Right atrium auricular region (tissue), 2 donors: ENCODE measurements around the gene LMF1. TPM values are rescaled to one million over a fixed set of nuclear protein-coding genes. Genes with fewer than 3 reads are reported as not detected.

Source experiments
- DNase-seq: peaks from one replicate; pipeline ENCODE4 v3.0.0-alpha.2; 2019; ENCODE audit warnings: low spot score
- H3K27ac ChIP-seq, 2 donors: fragments of 200-600 bp; sonication (generic); 1 replicate in 1 of 2; 2 replicates in 1 of 2; pipeline ENCODE4 v1.5.1; 2016 to 2019
- H3K27me3 ChIP-seq, 2 donors: fragments of 200-600 bp; sonication (generic); one replicate each; pipeline versions ENCODE4 v1.5.1 to v1.6.0; 2017 to 2019
- H3K36me3 ChIP-seq: fragments of 200-600 bp; sonication (generic); one replicate; pipeline ENCODE4 v1.5.1; 2016
- H3K4me1 ChIP-seq, 2 donors: fragments of 200-600 bp; sonication (generic); one replicate each; pipeline versions ENCODE4 v1.5.1 to v1.6.0; 2017 to 2019
- H3K4me3 ChIP-seq, 2 donors: fragments of 200-600 bp; sonication (generic); 1 replicate in 1 of 2; 2 replicates in 1 of 2; pipeline ENCODE4 v1.5.1; 2017 to 2019; ENCODE audit warnings: mild to moderate bottlenecking in 1 of 2, moderate library complexity in 1 of 2
- H3K9me3 ChIP-seq, 2 donors: fragments of 200-600 bp; sonication (generic); one replicate each; pipeline ENCODE4 v1.5.1; 2019
- total RNA-seq, 2 donors: library from RNA; depleted of rRNA; stranded (reverse); fragments of >200 nt; gene quantifications; one replicate each; pipeline ENCODE4 v1.1.0, GENCODE V29; 2016
- TF ChIP-seq, protein P1 (sequence below), 2 donors: fragments of 200-600 bp; sonication (generic); IDR thresholded peaks; one replicate each; pipeline ENCODE4 v1.5.1; 2019; ENCODE audit warnings: antibody characterized with exemption in 2 of 2

Gene LMF1
- total RNA-seq, 2 donors from 2014 or later = 11.9 to 14.1 TPM

DNA sequence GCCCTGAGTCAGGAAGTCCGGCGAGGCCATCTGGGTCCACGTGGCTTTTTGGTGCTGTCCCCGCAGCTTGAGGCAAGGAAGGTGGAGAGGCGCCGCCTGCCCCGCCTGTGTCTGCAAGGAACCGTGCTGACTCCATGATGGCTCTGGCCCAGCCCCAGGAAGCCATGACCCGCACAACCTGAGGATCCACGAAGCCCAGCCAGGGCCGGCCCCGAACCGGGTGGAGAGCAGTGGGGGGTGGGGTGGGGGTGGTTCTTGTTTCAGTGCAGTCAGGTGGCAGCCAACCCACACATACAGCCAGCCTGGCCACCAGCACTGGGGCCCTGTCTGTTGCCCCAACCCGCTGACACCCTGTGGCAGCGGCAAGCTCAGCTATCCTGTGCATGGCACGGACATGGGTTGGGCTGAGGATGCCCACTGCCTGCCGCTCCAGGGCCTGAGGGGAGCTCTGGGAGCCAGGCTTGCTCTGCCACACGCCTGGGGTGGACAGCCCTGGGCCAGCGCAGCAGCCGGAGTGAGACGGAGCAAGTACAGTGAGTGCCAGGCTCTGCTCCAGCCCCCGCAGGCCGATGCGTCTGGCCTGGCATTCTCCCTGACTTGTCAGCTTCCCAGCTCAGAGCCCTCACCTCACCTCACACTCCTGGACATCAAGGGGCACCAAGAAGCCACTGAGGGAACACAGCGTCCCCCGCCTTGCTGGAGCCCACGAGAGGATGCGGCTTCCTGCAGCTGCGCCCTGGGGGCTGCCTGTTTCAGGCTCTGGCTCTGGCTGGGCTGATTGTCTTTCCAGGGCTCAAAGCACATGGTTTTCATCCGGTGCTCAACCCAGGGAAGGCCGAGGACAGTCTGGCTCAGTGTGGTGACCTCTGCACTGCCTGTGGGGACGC, 68.8 kb downstream of the LMF1 start:
- TF ChIP-seq, protein P1, sequence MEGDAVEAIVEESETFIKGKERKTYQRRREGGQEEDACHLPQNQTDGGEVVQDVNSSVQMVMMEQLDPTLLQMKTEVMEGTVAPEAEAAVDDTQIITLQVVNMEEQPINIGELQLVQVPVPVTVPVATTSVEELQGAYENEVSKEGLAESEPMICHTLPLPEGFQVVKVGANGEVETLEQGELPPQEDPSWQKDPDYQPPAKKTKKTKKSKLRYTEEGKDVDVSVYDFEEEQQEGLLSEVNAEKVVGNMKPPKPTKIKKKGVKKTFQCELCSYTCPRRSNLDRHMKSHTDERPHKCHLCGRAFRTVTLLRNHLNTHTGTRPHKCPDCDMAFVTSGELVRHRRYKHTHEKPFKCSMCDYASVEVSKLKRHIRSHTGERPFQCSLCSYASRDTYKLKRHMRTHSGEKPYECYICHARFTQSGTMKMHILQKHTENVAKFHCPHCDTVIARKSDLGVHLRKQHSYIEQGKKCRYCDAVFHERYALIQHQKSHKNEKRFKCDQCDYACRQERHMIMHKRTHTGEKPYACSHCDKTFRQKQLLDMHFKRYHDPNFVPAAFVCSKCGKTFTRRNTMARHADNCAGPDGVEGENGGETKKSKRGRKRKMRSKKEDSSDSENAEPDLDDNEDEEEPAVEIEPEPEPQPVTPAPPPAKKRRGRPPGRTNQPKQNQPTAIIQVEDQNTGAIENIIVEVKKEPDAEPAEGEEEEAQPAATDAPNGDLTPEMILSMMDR (IDR thresholded peaks at IDR 0.05) = no peak
- Histone ChIP-seq H3K4me3 (no peak overlapping the region), H3K4me1 (no peaks in the 10 kb centered on the region), H3K27me3 (no peaks in the 10 kb centered on the region), H3K27ac (no peak overlapping the region), H3K9me3 (peaks cover 0 to 6% of the 10 kb centered on the region in 2 donors), H3K36me3 (no peaks in the 10 kb centered on the region)
- DNase-seq = no peak

DNA sequence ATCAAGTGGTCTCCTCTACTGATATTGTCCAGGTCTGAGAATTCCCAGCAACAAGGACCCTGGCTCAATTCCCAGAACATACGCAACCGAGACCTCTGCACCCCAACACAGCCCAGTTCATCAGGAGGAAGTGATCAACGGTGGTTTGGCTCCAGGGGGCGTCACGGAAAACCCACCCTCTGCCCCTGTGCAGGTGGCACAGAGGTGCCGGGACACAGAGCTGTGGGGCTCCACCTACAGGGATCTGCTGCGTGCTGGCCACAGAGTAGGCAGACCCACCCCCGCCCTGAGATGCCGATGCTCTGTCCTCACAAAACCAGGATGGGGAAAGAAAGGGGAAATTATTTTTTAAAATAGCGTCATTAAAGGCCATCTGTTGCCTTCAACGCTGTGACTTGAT, 69.6 kb downstream of the LMF1 start:
- Histone ChIP-seq H3K4me1 (no peaks in the 10 kb centered on the region), H3K36me3 (no peaks in the 10 kb centered on the region), H3K9me3 (no peaks in the 10 kb centered on the region), H3K27ac (no peak overlapping the region), H3K4me3 (no peak overlapping the region), H3K27me3 (no peaks in the 10 kb centered on the region)
- DNase-seq = no peak
- TF ChIP-seq, protein P1 (IDR thresholded peaks at IDR 0.05) = no peak

DNA sequence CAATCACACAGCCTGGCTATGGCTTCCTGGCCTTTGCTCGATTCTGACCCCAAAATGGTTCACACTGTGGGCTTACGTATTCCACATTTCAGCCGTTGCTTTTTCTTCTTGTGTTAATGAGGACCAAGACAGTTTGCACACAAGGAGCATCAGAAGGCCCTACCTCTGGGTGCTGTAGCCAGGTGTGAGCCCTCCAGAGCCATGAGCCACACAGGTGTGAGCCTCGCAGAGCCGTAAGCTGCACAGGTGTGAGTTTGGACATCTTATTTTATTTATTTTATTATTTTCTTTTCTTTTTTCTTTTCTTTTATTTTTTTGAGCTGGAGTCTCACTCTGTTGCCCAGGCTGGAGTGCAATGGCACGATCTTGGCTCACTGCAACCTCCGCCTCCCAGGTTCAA, 70.6 kb downstream of the LMF1 start:
- no peak for DNase-seq

DNA sequence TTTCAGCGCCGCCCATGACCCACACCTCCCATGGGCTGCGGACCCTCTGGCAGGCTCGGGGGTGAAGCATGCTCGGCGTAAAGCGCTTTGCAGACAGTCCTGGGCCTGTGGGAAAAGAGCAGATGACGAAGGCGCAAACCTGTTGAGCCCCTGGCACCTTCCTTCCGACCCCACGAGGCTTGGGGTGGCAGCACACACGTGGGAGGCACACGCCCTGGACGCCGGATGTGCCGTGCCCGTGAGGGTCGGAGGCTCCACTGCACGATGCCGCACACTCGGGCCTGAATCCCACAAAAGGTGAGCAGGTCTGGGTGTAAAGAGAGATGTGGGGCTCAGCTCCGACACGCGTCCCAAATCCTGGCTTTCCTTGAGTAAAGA, 71.1 kb downstream of the LMF1 start:
- no peak overlapping the region for H3K27ac ChIP-seq
- DNase-seq = no peak
- no peaks in the 10 kb centered on the region for H3K27me3 ChIP-seq
- TF ChIP-seq, protein P1 (IDR thresholded peaks at IDR 0.05) = no peak
- no peaks in the 10 kb centered on the region for H3K4me1 ChIP-seq
- no peak overlapping the region for H3K4me3 ChIP-seq
- H3K9me3 ChIP-seq = no peaks in the 10 kb centered on the region
- no peaks in the 10 kb centered on the region for H3K36me3 ChIP-seq

More for the DNA sequence above, 70.6 kb downstream of the LMF1 start:
- no peak overlapping the region for H3K4me3 ChIP-seq
- no peak overlapping the region for H3K27ac ChIP-seq
- no peaks in the 10 kb centered on the region for H3K36me3 ChIP-seq
- no peaks in the 10 kb centered on the region for H3K27me3 ChIP-seq
- H3K4me1 ChIP-seq = no peaks in the 10 kb centered on the region
- TF ChIP-seq, protein P1 (IDR thresholded peaks at IDR 0.05) = no peak
- H3K9me3 ChIP-seq = no peaks in the 10 kb centered on the region

DNA sequence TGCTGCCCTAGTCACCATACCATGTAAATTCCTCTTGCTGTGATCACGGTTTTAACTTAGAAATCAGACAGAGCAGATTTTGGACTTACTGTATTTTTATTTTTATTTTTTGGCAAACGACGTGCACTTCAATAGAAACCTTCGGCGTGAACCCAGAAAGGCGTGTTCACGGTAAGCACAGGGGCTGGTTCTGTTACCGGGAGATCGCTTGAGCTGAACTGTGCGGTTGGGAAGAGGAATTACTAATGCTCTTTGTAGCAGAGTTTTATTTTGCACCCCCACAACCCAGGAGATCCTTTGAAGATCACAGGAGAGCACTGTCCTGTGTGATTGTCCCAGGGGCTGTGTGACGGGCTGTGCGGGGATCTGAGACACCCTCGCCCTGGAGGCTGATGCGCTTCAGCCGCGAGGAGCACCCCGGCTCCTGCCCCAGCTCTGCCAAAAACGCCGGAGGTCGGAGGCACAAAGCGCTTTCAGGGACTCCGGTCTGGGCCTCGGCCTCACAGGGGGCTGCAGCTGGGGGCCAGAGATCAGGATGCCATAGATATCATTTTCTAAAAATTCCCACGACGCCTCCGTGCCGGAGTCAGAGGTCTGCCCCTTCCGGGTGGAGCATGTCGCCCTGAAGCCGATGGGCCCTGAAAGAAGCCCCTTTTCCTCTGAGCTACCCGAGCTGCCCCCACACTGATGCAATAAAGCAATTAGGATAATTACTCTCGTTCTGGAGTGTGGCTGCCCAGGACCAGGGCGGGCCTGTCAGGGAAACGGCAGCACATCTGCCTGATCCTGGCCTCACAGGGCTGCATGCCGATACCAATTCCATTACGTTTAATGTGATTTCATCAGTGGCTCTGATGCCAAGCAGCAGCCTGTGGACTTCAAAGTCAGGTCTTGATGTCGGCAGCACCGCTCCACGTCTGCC, 71.8 kb downstream of the LMF1 start:
- TF ChIP-seq, protein P1 (IDR thresholded peaks at IDR 0.05) = no peak
- Histone ChIP-seq H3K36me3 (no peaks in the 10 kb centered on the region), H3K9me3 (no peaks in the 10 kb centered on the region), H3K27ac (no peak overlapping the region), H3K4me3 (no peak overlapping the region), H3K4me1 (no peaks in the 10 kb centered on the region), H3K27me3 (no peaks in the 10 kb centered on the region)
- no peak for DNase-seq
